NAMALWA (cell line): ENCODE results near the gene NCKIPSD.
"Not testable (repeated sequence)": the region's sequence is repeated elsewhere in the genome, so short reads cannot be mapped to it uniquely, and the experiment has no call there.

ENCODE experiments used
- DNase-seq: peaks from one replicate; pipeline ENCODE4 v3.0.0-alpha.2; 2015; ENCODE audit warnings: low spot score

NCKIPSD gene

GRCh38 chr3:48685603-48686511 is at the start of gene NCKIPSD:
Gene NCKIPSD, minus strand, starts transcription at chr3:48685915. Its CDS starts 108 bp downstream, at chr3:48685807.
- DNase-seq: peak; percentile 83

- not testable (repeated sequence) for DNase-seq
Measured at GRCh38 chr3:48735075-48735767, 49.5 kb upstream of the NCKIPSD start.

- DNase-seq: not testable (repeated sequence)
Measured at GRCh38 chr3:48734541-48734940, 48.8 kb upstream of the NCKIPSD start.

- DNase-seq: not testable (repeated sequence)
Measured at GRCh38 chr3:48733752-48734518, 48.2 kb upstream of the NCKIPSD start.

GRCh38 chr3:48727511-48727910 is 41.8 kb upstream of the NCKIPSD start:
- DNase-seq: no peak

- not testable (repeated sequence) for DNase-seq
Measured at GRCh38 chr3:48725185-48725855, 39.6 kb upstream of the NCKIPSD start.

GRCh38 chr3:48723725-48724124 is 38.0 kb upstream of the NCKIPSD start:
- DNase-seq: no peak

- DNase-seq: not testable (repeated sequence)
Measured at GRCh38 chr3:48723293-48723692, 37.6 kb upstream of the NCKIPSD start.

- DNase-seq: peak; percentile 94
Measured at GRCh38 chr3:48716982-48717746, 31.4 kb upstream of the NCKIPSD start, which contains the start of gene IP6K2. Gene IP6K2, minus strand, starts transcription at chr3:48717221. Its CDS starts 21,930 bp downstream, at chr3:48695291.

- peak; percentile 18 for DNase-seq
Measured at GRCh38 chr3:48716508-48716981, 30.8 kb upstream of the NCKIPSD start.

GRCh38 chr3:48715174-48715800 is 29.6 kb upstream of the NCKIPSD start:
- no peak for DNase-seq

GRCh38 chr3:48711727-48712126 is 26.0 kb upstream of the NCKIPSD start:
- no peak for DNase-seq

GRCh38 chr3:48709051-48709461 is 23.3 kb upstream of the NCKIPSD start:
- no peak for DNase-seq

GRCh38 chr3:48708481-48708889 is 22.8 kb upstream of the NCKIPSD start:
- no peak for DNase-seq

- DNase-seq: no peak
Measured at GRCh38 chr3:48707157-48707556, 21.4 kb upstream of the NCKIPSD start.

GRCh38 chr3:48702320-48702920 is 16.7 kb upstream of the NCKIPSD start:
- DNase-seq: no peak

- no peak for DNase-seq
Measured at GRCh38 chr3:48700731-48701405, 15.2 kb upstream of the NCKIPSD start.

GRCh38 chr3:48698891-48699290 is 13.2 kb upstream of the NCKIPSD start:
- no peak for DNase-seq

GRCh38 chr3:48697952-48698351 is 12.2 kb upstream of the NCKIPSD start:
- DNase-seq: no peak
